ENCODE results near the gene SEMA3D.

GRCh38 chr7:84975586-84976185 is 211.2 kb downstream of the SEMA3D start:
- TF ChIP-seq CTCF (conservative IDR thresholded peaks at IDR 0.05): no peak
- no peak for TF ChIP-seq EZH2 (IDR thresholded peaks at IDR 0.05; ENCODE audit: low read depth)
